ENCODE results near the gene L1CAM. TPM values are rescaled to one million over a fixed set of nuclear protein-coding genes. Genes with fewer than 3 reads are reported as not detected.

The L1CAM gene
- total and polyA plus RNA-seq, 2 experiments from 2014 or later, result 0.33 to 0.69 TPM

DNA sequence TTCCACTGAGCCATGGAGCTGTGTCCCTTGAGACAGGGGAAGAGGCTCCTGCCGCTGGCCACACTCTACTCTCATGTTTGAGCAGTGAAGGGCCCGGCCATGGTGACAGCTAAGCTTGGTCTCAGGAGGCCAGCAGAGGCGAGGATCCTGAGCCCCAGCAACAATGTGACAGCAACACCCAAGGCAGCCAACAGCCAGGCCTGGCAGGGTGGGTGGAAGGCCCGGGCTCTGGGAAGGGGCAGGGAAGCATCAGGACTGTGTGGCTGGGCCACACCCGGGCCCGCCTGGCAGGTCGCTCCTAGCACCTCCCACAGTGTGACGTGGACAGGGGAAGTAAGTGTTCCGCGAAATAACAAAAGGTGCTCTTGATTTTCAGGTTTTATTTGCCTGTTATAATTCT, 24.8 kb downstream of the L1CAM start:
- DNase-seq (ENCODE audit: low spot score), result no peak
- no peak overlapping the region for H2AFZ ChIP-seq
- 83% methylated on average over 10 of the region's 10 CpGs for WGBS (ENCODE audit: low lambda C conversion rate, missing lambda C conversion rate)
- no peak overlapping the region for H3K27ac ChIP-seq
- H3K9me3 ChIP-seq (ENCODE audit: low read depth), result no peaks in the 10 kb centered on the region
- no peaks in the 10 kb centered on the region for H3K4me1 ChIP-seq (ENCODE audit: insufficient read depth)
- H3K79me2 ChIP-seq, result no peaks in the 10 kb centered on the region
- H3K36me3 ChIP-seq (replicated peaks; ENCODE audit: insufficient read depth, low read depth), result no peaks in the 10 kb centered on the region
- no peak overlapping the region for H3K4me2 ChIP-seq
- no peaks in the 10 kb centered on the region for H3K27me3 ChIP-seq
- no peak overlapping the region for H3K4me3 ChIP-seq
- no peaks in the 10 kb centered on the region for H3K9me2 ChIP-seq (replicated peaks; ENCODE audit: insufficient read depth)
- no peaks in the 10 kb centered on the region for H4K20me1 ChIP-seq (ENCODE audit: insufficient read depth, poor library complexity, severe bottlenecking)
- TF ChIP-seq EZH2 (IDR thresholded peaks at IDR 0.05; ENCODE audit: borderline replicate concordance) (no peak), EZH2phosphoT487 (IDR thresholded peaks at IDR 0.05; ENCODE audit: low read depth, severe bottlenecking, unreplicated experiment) (no peak)

DNA sequence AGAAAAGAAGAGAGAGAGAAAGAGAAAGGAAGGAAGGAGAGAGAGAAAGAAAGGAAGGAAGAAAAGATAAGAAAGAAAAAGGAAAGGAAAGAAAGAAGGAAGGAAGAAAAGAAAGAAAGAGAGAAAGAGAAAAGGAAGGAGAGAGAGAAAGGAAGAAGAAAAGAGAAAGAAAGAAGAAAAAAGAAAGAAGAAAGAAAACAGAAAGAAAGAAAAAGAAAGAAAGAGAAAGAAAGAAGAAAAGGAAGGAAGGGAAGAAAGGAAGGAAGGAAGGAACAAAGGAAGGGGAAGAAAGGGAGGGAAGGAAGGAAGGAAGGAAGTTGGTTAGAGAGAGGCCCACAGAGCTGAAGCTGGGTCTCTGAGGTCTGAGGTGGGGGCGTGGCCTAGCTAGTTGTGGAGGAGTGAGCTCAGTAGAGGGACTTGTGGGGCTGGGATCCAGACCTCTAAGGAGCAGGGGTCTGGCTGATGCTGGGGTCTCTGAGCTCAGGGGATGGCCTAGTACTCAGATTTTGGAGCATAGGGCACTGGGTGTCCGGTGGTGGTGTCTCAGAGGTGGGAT, 28.5 kb downstream of the L1CAM start:
- Histone ChIP-seq H3K9me2 (replicated peaks; ENCODE audit: insufficient read depth) (no peaks in the 10 kb centered on the region), H3K4me2 (no peak overlapping the region), H3K4me3 (no peak overlapping the region), H2AFZ (no peak overlapping the region), H3K27me3 (no peaks in the 10 kb centered on the region), H3K79me2 (no peaks in the 10 kb centered on the region), H3K4me1 (ENCODE audit: insufficient read depth) (no peaks in the 10 kb centered on the region), H3K36me3 (replicated peaks; ENCODE audit: insufficient read depth, low read depth) (no peaks in the 10 kb centered on the region), H4K20me1 (ENCODE audit: insufficient read depth, poor library complexity, severe bottlenecking) (no peaks in the 10 kb centered on the region), H3K27ac (no peak overlapping the region), H3K9me3 (ENCODE audit: low read depth) (no peaks in the 10 kb centered on the region)
- no peak for DNase-seq (ENCODE audit: low spot score)
- 56% methylated on average over 2 of the region's 2 CpGs for WGBS (ENCODE audit: low lambda C conversion rate, missing lambda C conversion rate)
- no peak for TF ChIP-seq EZH2phosphoT487 (IDR thresholded peaks at IDR 0.05; ENCODE audit: low read depth, severe bottlenecking, unreplicated experiment)
- TF ChIP-seq, protein P1, sequence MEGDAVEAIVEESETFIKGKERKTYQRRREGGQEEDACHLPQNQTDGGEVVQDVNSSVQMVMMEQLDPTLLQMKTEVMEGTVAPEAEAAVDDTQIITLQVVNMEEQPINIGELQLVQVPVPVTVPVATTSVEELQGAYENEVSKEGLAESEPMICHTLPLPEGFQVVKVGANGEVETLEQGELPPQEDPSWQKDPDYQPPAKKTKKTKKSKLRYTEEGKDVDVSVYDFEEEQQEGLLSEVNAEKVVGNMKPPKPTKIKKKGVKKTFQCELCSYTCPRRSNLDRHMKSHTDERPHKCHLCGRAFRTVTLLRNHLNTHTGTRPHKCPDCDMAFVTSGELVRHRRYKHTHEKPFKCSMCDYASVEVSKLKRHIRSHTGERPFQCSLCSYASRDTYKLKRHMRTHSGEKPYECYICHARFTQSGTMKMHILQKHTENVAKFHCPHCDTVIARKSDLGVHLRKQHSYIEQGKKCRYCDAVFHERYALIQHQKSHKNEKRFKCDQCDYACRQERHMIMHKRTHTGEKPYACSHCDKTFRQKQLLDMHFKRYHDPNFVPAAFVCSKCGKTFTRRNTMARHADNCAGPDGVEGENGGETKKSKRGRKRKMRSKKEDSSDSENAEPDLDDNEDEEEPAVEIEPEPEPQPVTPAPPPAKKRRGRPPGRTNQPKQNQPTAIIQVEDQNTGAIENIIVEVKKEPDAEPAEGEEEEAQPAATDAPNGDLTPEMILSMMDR (IDR thresholded peaks at IDR 0.05; ENCODE audit: poor library complexity), result no peak
- TF ChIP-seq EZH2 (IDR thresholded peaks at IDR 0.05; ENCODE audit: borderline replicate concordance), result no peak

DNA sequence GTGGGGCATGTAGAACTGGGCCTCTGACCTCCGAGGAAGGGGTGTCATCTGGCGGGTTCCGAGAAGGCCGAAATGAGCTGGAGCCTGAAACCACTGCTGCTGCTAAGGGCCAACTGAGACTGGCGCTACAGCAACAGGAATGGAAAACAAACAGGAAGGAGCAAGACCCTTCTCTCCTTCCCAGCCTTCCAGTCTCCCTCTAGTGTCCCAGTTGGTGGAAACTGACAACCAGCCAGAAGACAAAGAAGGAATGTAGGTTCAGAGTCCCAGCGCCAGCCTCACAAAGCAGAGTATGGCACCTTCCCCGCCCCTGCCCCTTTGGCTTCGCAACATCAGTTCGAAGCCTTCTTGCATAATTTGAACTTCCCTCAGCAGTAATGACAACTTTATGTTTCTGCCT, 31.3 kb downstream of the L1CAM start:
- no peak overlapping the region for H3K4me2 ChIP-seq
- TF ChIP-seq, protein P1 (IDR thresholded peaks at IDR 0.05; ENCODE audit: poor library complexity), result no peak
- no peak for TF ChIP-seq EZH2 (IDR thresholded peaks at IDR 0.05; ENCODE audit: borderline replicate concordance)
- no peak for TF ChIP-seq EZH2phosphoT487 (IDR thresholded peaks at IDR 0.05; ENCODE audit: low read depth, severe bottlenecking, unreplicated experiment)
- H3K36me3 ChIP-seq (replicated peaks; ENCODE audit: insufficient read depth, low read depth), result no peaks in the 10 kb centered on the region
- H3K27me3 ChIP-seq, result no peaks in the 10 kb centered on the region
- H3K27ac ChIP-seq, result no peak overlapping the region
- no peaks in the 10 kb centered on the region for H3K79me2 ChIP-seq
- H2AFZ ChIP-seq, result no peak overlapping the region
- no peak for DNase-seq (ENCODE audit: low spot score)
- no peak overlapping the region for H3K4me3 ChIP-seq
- 86% methylated on average over 9 of the region's 9 CpGs for WGBS (ENCODE audit: low lambda C conversion rate, missing lambda C conversion rate)
- H4K20me1 ChIP-seq (ENCODE audit: insufficient read depth, poor library complexity, severe bottlenecking), result no peaks in the 10 kb centered on the region
- H3K9me3 ChIP-seq (ENCODE audit: low read depth), result no peaks in the 10 kb centered on the region
- no peaks in the 10 kb centered on the region for H3K9me2 ChIP-seq (replicated peaks; ENCODE audit: insufficient read depth)
- H3K4me1 ChIP-seq (ENCODE audit: insufficient read depth), result no peaks in the 10 kb centered on the region

DNA sequence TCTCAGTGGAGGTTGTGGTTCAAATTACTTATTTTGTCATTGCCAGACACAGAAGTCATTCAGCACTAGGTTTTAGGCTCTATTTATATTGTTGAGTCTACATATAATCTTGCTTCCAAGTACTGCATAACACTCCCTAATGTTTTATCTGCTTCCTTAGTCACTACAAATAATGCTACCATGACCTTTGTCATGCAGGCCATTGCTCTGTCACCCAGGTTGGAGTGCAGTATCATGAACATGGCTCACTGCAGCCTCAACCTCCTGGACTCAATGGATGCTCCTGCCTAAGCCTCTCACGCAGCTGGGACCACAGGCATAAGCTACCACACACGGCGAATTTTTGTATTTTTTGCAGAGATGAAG, 32.1 kb downstream of the L1CAM start:
- TF ChIP-seq EZH2phosphoT487 (IDR thresholded peaks at IDR 0.05; ENCODE audit: low read depth, severe bottlenecking, unreplicated experiment) (no peak), EZH2 (IDR thresholded peaks at IDR 0.05; ENCODE audit: borderline replicate concordance) (no peak)
- TF ChIP-seq, protein P1 (IDR thresholded peaks at IDR 0.05; ENCODE audit: poor library complexity), result no peak
- Histone ChIP-seq H3K4me1 (ENCODE audit: insufficient read depth) (no peaks in the 10 kb centered on the region), H3K4me3 (no peak overlapping the region), H3K9me2 (replicated peaks; ENCODE audit: insufficient read depth) (no peaks in the 10 kb centered on the region), H3K4me2 (no peak overlapping the region), H3K27ac (no peak overlapping the region), H4K20me1 (ENCODE audit: insufficient read depth, poor library complexity, severe bottlenecking) (no peaks in the 10 kb centered on the region), H2AFZ (no peak overlapping the region), H3K27me3 (no peaks in the 10 kb centered on the region), H3K79me2 (no peaks in the 10 kb centered on the region), H3K9me3 (ENCODE audit: low read depth) (no peaks in the 10 kb centered on the region), H3K36me3 (replicated peaks; ENCODE audit: insufficient read depth, low read depth) (no peaks in the 10 kb centered on the region)
- WGBS (ENCODE audit: low lambda C conversion rate, missing lambda C conversion rate), result 66% methylated on average over 3 of the region's 3 CpGs
- no peak for DNase-seq (ENCODE audit: low spot score)
